ENCODE data around the gene PPM1D. TPM values are rescaled to one million over a fixed set of nuclear protein-coding genes. Genes with fewer than 3 reads are reported as not detected.

Gene PPM1D
- total RNA-seq, 1 donor, result 15.6 TPM

DNA sequence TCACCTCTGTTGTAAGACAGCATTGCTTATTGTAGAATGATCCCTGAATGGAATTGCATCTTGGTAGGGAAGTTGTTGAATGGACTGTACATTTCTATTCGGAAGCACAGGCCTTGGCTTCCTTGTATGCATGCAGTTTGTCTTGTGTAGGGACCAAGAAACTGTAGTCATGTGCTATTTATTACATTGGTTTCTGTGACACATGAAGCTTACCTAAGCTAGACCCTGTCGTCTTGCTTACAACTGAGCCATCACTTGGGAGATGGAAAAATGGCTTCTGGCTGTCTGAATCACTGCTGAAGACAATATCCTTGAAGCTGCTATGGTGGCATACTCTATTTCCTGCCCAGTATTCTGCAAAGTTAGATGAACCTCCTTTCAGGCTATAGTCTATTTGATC lies 29.1 kb downstream of the PPM1D start:
- no peaks in the 10 kb centered on the region for H3K9me3 ChIP-seq (ENCODE audit: low read depth, low read length)
- H3K4me3 ChIP-seq (ENCODE audit: insufficient read depth, low read length), result no peak overlapping the region
- no peaks in the 10 kb centered on the region for H3K4me1 ChIP-seq (ENCODE audit: insufficient read depth, low read length)
- H3K36me3 ChIP-seq (ENCODE audit: insufficient read depth, low read length), result peaks cover 4% of the 10 kb centered on the region
- H4K20me1 ChIP-seq (ENCODE audit: insufficient read depth, low read length), result peaks cover 2% of the 10 kb centered on the region
- H3K27ac ChIP-seq (ENCODE audit: low read depth, low read length), result no peak overlapping the region
- TF ChIP-seq, protein P1, sequence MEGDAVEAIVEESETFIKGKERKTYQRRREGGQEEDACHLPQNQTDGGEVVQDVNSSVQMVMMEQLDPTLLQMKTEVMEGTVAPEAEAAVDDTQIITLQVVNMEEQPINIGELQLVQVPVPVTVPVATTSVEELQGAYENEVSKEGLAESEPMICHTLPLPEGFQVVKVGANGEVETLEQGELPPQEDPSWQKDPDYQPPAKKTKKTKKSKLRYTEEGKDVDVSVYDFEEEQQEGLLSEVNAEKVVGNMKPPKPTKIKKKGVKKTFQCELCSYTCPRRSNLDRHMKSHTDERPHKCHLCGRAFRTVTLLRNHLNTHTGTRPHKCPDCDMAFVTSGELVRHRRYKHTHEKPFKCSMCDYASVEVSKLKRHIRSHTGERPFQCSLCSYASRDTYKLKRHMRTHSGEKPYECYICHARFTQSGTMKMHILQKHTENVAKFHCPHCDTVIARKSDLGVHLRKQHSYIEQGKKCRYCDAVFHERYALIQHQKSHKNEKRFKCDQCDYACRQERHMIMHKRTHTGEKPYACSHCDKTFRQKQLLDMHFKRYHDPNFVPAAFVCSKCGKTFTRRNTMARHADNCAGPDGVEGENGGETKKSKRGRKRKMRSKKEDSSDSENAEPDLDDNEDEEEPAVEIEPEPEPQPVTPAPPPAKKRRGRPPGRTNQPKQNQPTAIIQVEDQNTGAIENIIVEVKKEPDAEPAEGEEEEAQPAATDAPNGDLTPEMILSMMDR (IDR thresholded peaks at IDR 0.05; ENCODE audit: extremely low read depth, low read depth, low read length), result no peak
- H3K4me2 ChIP-seq (ENCODE audit: insufficient read depth, low read length), result no peak overlapping the region
- peaks cover 15% of the 10 kb centered on the region for H3K79me2 ChIP-seq (ENCODE audit: insufficient read depth, low read length)
- no peak for DNase-seq (ENCODE audit: insufficient read length, low spot score, missing footprints)
- H2AFZ ChIP-seq (ENCODE audit: low read length), result no peak overlapping the region
- H3K27me3 ChIP-seq (ENCODE audit: insufficient read depth, low read length), result no peaks in the 10 kb centered on the region

DNA sequence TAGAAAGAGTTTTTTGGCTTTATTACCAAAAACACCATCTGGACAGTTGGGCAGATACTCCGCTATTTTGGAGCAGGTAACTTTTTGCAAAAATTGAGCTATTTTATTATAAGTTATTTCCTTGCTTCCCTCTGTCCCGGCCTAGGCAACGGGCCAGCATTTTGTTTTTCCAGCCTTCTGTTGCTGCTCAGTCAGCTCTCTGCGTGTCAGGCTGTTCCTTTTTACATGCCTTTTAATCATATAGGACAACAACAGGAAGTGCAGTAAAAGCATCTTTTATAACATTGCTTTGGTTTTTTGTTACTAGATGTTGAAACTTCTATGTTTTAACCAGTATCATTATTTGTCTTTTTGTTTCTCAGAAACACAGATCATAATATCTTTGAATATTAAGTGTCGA lies 30.4 kb downstream of the PPM1D start:
- Histone ChIP-seq H4K20me1 (ENCODE audit: insufficient read depth, low read length) (peaks cover 2% of the 10 kb centered on the region), H3K9me3 (ENCODE audit: low read depth, low read length) (no peaks in the 10 kb centered on the region), H3K36me3 (ENCODE audit: insufficient read depth, low read length) (peaks cover 10% of the 10 kb centered on the region), H3K4me3 (ENCODE audit: insufficient read depth, low read length) (no peak overlapping the region), H2AFZ (ENCODE audit: low read length) (no peak overlapping the region), H3K4me1 (ENCODE audit: insufficient read depth, low read length) (no peaks in the 10 kb centered on the region), H3K27ac (ENCODE audit: low read depth, low read length) (peak overlapping the region; percentile 31), H3K79me2 (ENCODE audit: insufficient read depth, low read length) (peaks cover 15% of the 10 kb centered on the region), H3K27me3 (ENCODE audit: insufficient read depth, low read length) (no peaks in the 10 kb centered on the region), H3K4me2 (ENCODE audit: insufficient read depth, low read length) (no peak overlapping the region)
- peak; percentile 18 for DNase-seq (ENCODE audit: insufficient read length, low spot score, missing footprints)
- TF ChIP-seq, protein P1 (IDR thresholded peaks at IDR 0.05; ENCODE audit: extremely low read depth, low read depth, low read length), result no peak

DNA sequence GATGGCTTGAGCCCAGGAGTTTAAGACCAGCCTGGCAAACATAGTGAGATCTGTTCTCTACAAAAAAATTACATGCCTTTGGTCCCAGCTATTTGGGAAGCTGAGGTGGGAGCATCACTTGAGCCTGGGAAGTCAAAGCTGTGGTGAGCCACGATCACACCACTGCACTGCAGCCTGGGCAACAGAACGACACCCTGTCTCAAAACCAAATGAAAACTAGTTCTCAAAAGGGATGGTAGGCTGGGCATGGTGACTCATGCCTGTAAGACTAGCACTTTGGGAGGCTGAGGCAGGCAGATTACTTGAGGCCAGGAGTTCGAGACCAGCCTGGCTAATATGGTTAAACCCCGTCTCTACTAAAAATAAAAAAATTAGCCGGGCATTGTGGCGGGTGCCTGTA lies 31.1 kb downstream of the PPM1D start:
- Histone ChIP-seq H3K27ac (ENCODE audit: low read depth, low read length) (peak overlapping the region; percentile 31), H3K79me2 (ENCODE audit: insufficient read depth, low read length) (peaks cover 15% of the 10 kb centered on the region), H3K4me1 (ENCODE audit: insufficient read depth, low read length) (no peaks in the 10 kb centered on the region), H4K20me1 (ENCODE audit: insufficient read depth, low read length) (peaks cover 2% of the 10 kb centered on the region), H3K36me3 (ENCODE audit: insufficient read depth, low read length) (peaks cover 14% of the 10 kb centered on the region), H3K9me3 (ENCODE audit: low read depth, low read length) (no peaks in the 10 kb centered on the region), H3K4me3 (ENCODE audit: insufficient read depth, low read length) (no peak overlapping the region), H3K4me2 (ENCODE audit: insufficient read depth, low read length) (no peak overlapping the region), H3K27me3 (ENCODE audit: insufficient read depth, low read length) (no peaks in the 10 kb centered on the region), H2AFZ (ENCODE audit: low read length) (no peak overlapping the region)
- no peak for DNase-seq (ENCODE audit: insufficient read length, low spot score, missing footprints)
- TF ChIP-seq, protein P1 (IDR thresholded peaks at IDR 0.05; ENCODE audit: extremely low read depth, low read depth, low read length), result no peak

DNA sequence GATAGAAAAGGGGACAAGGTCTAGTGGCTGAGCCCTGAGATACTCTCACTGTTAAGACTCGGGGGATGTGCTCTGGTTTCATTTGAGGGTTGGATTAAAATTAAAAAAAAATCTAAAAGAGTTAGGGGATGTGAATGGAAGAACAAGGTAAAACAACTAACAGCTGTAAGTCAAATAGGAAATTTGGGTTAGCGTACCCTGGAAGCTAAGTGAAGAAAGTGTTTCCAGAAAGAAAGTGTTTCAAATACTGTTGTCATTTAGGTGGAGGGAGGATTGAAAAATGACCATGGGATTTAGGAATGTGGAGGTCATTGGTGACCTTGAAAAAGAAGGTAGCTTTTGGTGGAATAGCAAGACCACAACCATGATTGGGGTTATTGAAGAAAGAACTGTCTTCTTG lies 37.7 kb downstream of the PPM1D start:
- no peaks in the 10 kb centered on the region for H3K9me3 ChIP-seq (ENCODE audit: low read depth, low read length)
- H3K79me2 ChIP-seq (ENCODE audit: insufficient read depth, low read length), result peaks cover 21% of the 10 kb centered on the region
- TF ChIP-seq, protein P1 (IDR thresholded peaks at IDR 0.05; ENCODE audit: extremely low read depth, low read depth, low read length), result no peak
- H3K27ac ChIP-seq (ENCODE audit: low read depth, low read length), result no peak overlapping the region
- H3K4me3 ChIP-seq (ENCODE audit: insufficient read depth, low read length), result no peak overlapping the region
- H3K27me3 ChIP-seq (ENCODE audit: insufficient read depth, low read length), result no peaks in the 10 kb centered on the region
- H3K36me3 ChIP-seq (ENCODE audit: insufficient read depth, low read length), result peaks cover 14% of the 10 kb centered on the region
- no peak for DNase-seq (ENCODE audit: insufficient read length, low spot score, missing footprints)
- peaks cover 17% of the 10 kb centered on the region for H4K20me1 ChIP-seq (ENCODE audit: insufficient read depth, low read length)
- H3K4me1 ChIP-seq (ENCODE audit: insufficient read depth, low read length), result peaks cover 5% of the 10 kb centered on the region
- H3K4me2 ChIP-seq (ENCODE audit: insufficient read depth, low read length), result no peak overlapping the region
- H2AFZ ChIP-seq (ENCODE audit: low read length), result no peak overlapping the region

Data from osteoblast (primary cell).